ENCODE results near the gene SMOC2.

SMOC2 gene

GRCh38 chr6:168596344-168596743, 155.4 kb downstream of the SMOC2 start:
- no peaks in the 10 kb centered on the region for H3K79me2 ChIP-seq (ENCODE audit: low read length)
- H3K4me1 ChIP-seq (ENCODE audit: low read length): no peaks in the 10 kb centered on the region
- no peak overlapping the region for H3K4me3 ChIP-seq (ENCODE audit: low read length)
- H3K9me3 ChIP-seq (ENCODE audit: insufficient read depth, low read length): no peaks in the 10 kb centered on the region
- no peak overlapping the region for H3K9ac ChIP-seq (ENCODE audit: low read length)
- H4K20me1 ChIP-seq (ENCODE audit: insufficient read depth, low read length): no peaks in the 10 kb centered on the region
- H3K27ac ChIP-seq (ENCODE audit: low read length): no peak overlapping the region
- H3K27me3 ChIP-seq (ENCODE audit: low read depth, low read length): no peaks in the 10 kb centered on the region
- no peak overlapping the region for H2AFZ ChIP-seq (ENCODE audit: low read depth, low read length)
- TF ChIP-seq, protein P1, sequence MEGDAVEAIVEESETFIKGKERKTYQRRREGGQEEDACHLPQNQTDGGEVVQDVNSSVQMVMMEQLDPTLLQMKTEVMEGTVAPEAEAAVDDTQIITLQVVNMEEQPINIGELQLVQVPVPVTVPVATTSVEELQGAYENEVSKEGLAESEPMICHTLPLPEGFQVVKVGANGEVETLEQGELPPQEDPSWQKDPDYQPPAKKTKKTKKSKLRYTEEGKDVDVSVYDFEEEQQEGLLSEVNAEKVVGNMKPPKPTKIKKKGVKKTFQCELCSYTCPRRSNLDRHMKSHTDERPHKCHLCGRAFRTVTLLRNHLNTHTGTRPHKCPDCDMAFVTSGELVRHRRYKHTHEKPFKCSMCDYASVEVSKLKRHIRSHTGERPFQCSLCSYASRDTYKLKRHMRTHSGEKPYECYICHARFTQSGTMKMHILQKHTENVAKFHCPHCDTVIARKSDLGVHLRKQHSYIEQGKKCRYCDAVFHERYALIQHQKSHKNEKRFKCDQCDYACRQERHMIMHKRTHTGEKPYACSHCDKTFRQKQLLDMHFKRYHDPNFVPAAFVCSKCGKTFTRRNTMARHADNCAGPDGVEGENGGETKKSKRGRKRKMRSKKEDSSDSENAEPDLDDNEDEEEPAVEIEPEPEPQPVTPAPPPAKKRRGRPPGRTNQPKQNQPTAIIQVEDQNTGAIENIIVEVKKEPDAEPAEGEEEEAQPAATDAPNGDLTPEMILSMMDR (IDR thresholded peaks at IDR 0.05; ENCODE audit: low read depth, low read length): no peak
- TF ChIP-seq EZH2phosphoT487 (IDR thresholded peaks at IDR 0.05; ENCODE audit: low read depth): no peak
- H3K36me3 ChIP-seq (replicated peaks; ENCODE audit: low read depth, low read length): no peaks in the 10 kb centered on the region
- H3K4me2 ChIP-seq (ENCODE audit: low read length): no peak overlapping the region

DNA sequence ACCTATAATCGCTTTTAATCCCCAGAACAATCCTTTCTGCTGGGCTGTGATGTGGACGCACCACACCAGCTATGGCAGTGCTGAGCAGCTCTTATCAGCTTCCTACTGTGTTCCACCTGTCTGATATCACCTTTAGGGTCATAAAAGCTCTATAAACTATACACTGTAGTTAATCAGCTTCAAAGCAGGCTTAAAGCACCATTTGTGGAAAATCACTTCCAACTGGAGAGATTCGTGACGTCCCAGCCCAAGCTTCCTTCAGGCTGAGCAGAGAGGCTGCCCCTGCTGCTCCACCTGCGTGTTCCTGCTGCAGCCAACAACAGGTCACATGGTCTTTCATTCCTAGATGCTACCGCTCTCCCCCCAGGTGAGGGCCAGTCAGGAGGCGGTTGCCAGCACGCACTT, 156.5 kb downstream of the SMOC2 start:
- no peak for TF ChIP-seq EZH2phosphoT487 (IDR thresholded peaks at IDR 0.05; ENCODE audit: low read depth)
- TF ChIP-seq, protein P1 (IDR thresholded peaks at IDR 0.05; ENCODE audit: low read depth, low read length): no peak
- no peaks in the 10 kb centered on the region for H4K20me1 ChIP-seq (ENCODE audit: insufficient read depth, low read length)

DNA sequence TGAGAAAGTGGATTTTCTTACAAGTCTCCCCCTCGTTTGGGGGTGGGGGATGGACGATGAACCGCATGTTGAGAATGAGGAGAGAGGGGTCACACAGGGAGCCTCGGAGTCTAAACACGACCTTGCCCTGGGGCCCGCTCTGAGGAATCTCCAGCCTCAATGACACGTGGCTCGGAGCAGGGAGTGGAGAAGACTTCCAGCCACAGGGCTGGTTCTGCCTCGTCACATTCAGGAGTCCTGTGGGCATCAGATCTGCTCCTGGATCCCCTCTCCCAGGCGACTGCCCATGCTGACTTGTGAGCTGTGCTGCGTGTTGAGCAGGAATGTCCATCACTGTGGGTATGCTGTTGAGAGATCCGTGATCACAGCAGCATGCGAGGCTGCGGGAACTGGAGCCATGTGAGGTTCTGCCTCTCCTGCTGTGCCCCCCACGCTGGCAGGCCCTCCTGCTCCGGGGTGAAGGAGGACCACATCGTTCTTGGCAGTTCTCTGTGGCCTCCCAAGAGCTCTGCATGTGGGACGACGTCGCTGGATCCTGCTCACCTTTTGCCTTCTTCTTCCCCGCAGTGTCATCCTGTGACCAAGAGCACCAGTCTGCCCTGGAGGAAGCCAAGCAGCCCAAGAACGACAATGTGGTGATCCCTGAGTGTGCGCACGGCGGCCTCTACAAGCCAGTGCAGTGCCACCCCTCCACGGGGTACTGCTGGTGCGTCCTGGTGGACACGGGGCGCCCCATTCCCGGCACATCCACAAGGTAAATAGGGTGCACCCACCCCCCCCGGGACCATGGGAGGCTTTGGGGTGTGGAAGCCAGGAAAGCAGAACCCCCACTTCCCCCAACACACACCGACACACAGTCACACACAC, 157.5 kb downstream of the SMOC2 start:
- Histone ChIP-seq H3K9ac (ENCODE audit: low read length) (no peak overlapping the region), H3K4me3 (ENCODE audit: low read length) (no peak overlapping the region), H2AFZ (ENCODE audit: low read depth, low read length) (no peak overlapping the region), H3K9me3 (ENCODE audit: insufficient read depth, low read length) (no peaks in the 10 kb centered on the region), H3K79me2 (ENCODE audit: low read length) (no peaks in the 10 kb centered on the region), H3K4me1 (ENCODE audit: low read length) (no peaks in the 10 kb centered on the region), H3K4me2 (ENCODE audit: low read length) (no peak overlapping the region), H3K27ac (ENCODE audit: low read length) (no peak overlapping the region), H3K36me3 (replicated peaks; ENCODE audit: low read depth, low read length) (no peaks in the 10 kb centered on the region), H4K20me1 (ENCODE audit: insufficient read depth, low read length) (no peaks in the 10 kb centered on the region), H3K27me3 (ENCODE audit: low read depth, low read length) (no peaks in the 10 kb centered on the region)
- no peak for TF ChIP-seq EZH2phosphoT487 (IDR thresholded peaks at IDR 0.05; ENCODE audit: low read depth)
- TF ChIP-seq, protein P1 (IDR thresholded peaks at IDR 0.05; ENCODE audit: low read depth, low read length): no peak

More for the DNA sequence above, 156.5 kb downstream of the SMOC2 start:
- no peaks in the 10 kb centered on the region for H3K36me3 ChIP-seq (replicated peaks; ENCODE audit: low read depth, low read length)
- H3K4me2 ChIP-seq (ENCODE audit: low read length): no peak overlapping the region
- no peak overlapping the region for H2AFZ ChIP-seq (ENCODE audit: low read depth, low read length)
- H3K27ac ChIP-seq (ENCODE audit: low read length): no peak overlapping the region
- no peaks in the 10 kb centered on the region for H3K4me1 ChIP-seq (ENCODE audit: low read length)
- H3K4me3 ChIP-seq (ENCODE audit: low read length): no peak overlapping the region
- H3K79me2 ChIP-seq (ENCODE audit: low read length): no peaks in the 10 kb centered on the region
- no peaks in the 10 kb centered on the region for H3K9me3 ChIP-seq (ENCODE audit: insufficient read depth, low read length)
- H3K27me3 ChIP-seq (ENCODE audit: low read depth, low read length): no peaks in the 10 kb centered on the region
- no peak overlapping the region for H3K9ac ChIP-seq (ENCODE audit: low read length)

- Histone ChIP-seq H3K27ac (ENCODE audit: low read length) (no peak overlapping the region), H3K36me3 (replicated peaks; ENCODE audit: low read depth, low read length) (no peaks in the 10 kb centered on the region)
- TF ChIP-seq, protein P1 (IDR thresholded peaks at IDR 0.05; ENCODE audit: low read depth, low read length): no peak
- no peak for TF ChIP-seq EZH2phosphoT487 (IDR thresholded peaks at IDR 0.05; ENCODE audit: low read depth)
These were observed 158.1 kb downstream of the SMOC2 start for GRCh38 chr6:168599118-168599494.

More at GRCh38 chr6:168599118-168599494, 158.1 kb downstream of the SMOC2 start:
- no peaks in the 10 kb centered on the region for H3K9me3 ChIP-seq (ENCODE audit: insufficient read depth, low read length)
- H3K79me2 ChIP-seq (ENCODE audit: low read length): no peaks in the 10 kb centered on the region
- H3K4me1 ChIP-seq (ENCODE audit: low read length): no peaks in the 10 kb centered on the region
- no peak overlapping the region for H2AFZ ChIP-seq (ENCODE audit: low read depth, low read length)
- H3K9ac ChIP-seq (ENCODE audit: low read length): no peak overlapping the region
- no peak overlapping the region for H3K4me2 ChIP-seq (ENCODE audit: low read length)
- H3K27me3 ChIP-seq (ENCODE audit: low read depth, low read length): no peaks in the 10 kb centered on the region
- no peak overlapping the region for H3K4me3 ChIP-seq (ENCODE audit: low read length)
- H4K20me1 ChIP-seq (ENCODE audit: insufficient read depth, low read length): no peaks in the 10 kb centered on the region

Data from OCI-LY3 (cell line).